Panc1 (cell line): Measurements from ENCODE around the gene PCCA. TPM values are rescaled to one million over a fixed set of nuclear protein-coding genes. Genes with fewer than 3 reads are reported as not detected.
A peak's percentile ranks its signal among the peaks of the same experiment; 100 is the strongest.

Experiments used
- ATAC-seq: fragments of 200-7000 bp; cut with Tn5 transposase; 2 replicates; pipeline ENCODE4 v1.9.1; 2020; ENCODE audit warnings: mild to moderate bottlenecking, moderate library complexity
- BruUV-seq: library from RNA; stranded (reverse); fragments of 400-500 nt; replicated peaks from 2 replicates; lab custom pipeline; 2021; lab: Mats Ljungman, UMichigan
- CTCF ChIA-PET: fragments of 300-600 bp; sonication (Branson Sonifier 250); formaldehyde crosslinking; loops from one replicate; lab custom pipeline; 2022; ENCODE audit warnings: antibody characterized with exemption; lab: Charles Lee
- POLR2A ChIA-PET: fragments of 300-600 bp; sonication (Branson Sonifier 250); formaldehyde crosslinking; loops from one replicate; lab custom pipeline; 2022; ENCODE audit warnings: antibody characterized with exemption; lab: Charles Lee
- DNase-seq: peaks from one replicate; pipeline ENCODE4 v3.0.0-alpha.2; 2010; ENCODE audit warnings: low read depth, low spot score
- H3K27ac ChIP-seq: 2 replicates; pipeline ENCODE4 v1.5.1; 2011; ENCODE audit warnings: mild to moderate bottlenecking, low read length, inconsistent platforms
- H3K27me3 ChIP-seq: fragments of 200-500 bp; sonication (Bioruptor generic); 2 replicates; pipeline ENCODE4 v1.6.0; 2014; ENCODE audit warnings: low read length, inconsistent platforms; ENCODE audit not compliant: control insufficient read depth, insufficient read depth
- H3K36me3 ChIP-seq: fragments of 200-500 bp; sonication (Bioruptor generic); 2 replicates; pipeline ENCODE4 v1.5.1; 2014; ENCODE audit warnings: inconsistent platforms, mild to moderate bottlenecking, low read length, moderate library complexity; ENCODE audit not compliant: control insufficient read depth, insufficient read depth
- H3K4me1 ChIP-seq: 2 replicates; pipeline ENCODE4 v1.5.1; 2011; ENCODE audit warnings: inconsistent platforms, mild to moderate bottlenecking, low read length, moderate library complexity; ENCODE audit not compliant: control insufficient read depth, insufficient read depth
- H3K4me3 ChIP-seq, 2 experiments: 2 replicates each; pipeline ENCODE4 v1.5.1; 2011 to 2012; ENCODE audit warnings: low read depth in 2 of 2, low read length in 2 of 2, mild to moderate bottlenecking in 2 of 2, inconsistent platforms in 1 of 2, moderate library complexity in 1 of 2
- H3K9me3 ChIP-seq: fragments of 200-500 bp; sonication (Bioruptor generic); 2 replicates; pipeline ENCODE4 v1.5.1; 2014; ENCODE audit warnings: low read depth, mild to moderate bottlenecking, inconsistent platforms, low read length, moderate library complexity; ENCODE audit not compliant: control insufficient read depth, insufficient read depth
- CTCF ChIP-seq: fragments of 450-650 bp; IDR thresholded peaks from 2 replicates; pipeline ENCODE4 v1.5.1; 2017; ENCODE audit warnings: mild to moderate bottlenecking
- POLR2AphosphoS5 ChIP-seq: IDR thresholded peaks from 2 replicates; pipeline ENCODE4 v1.6.1; 2012; ENCODE audit warnings: mild to moderate bottlenecking, low read depth, low read length, moderate library complexity
- REST ChIP-seq, 2 experiments: IDR thresholded peaks; 2 replicates each; pipeline ENCODE4 v1.6.1; 2011 to 2012; ENCODE audit warnings: low read depth in 2 of 2, control low read depth in 1 of 2, low read length in 1 of 2, mild to moderate bottlenecking in 1 of 2, moderate library complexity in 1 of 2; ENCODE audit not compliant: insufficient read depth in 1 of 2
- SIN3A ChIP-seq: IDR thresholded peaks from 2 replicates; pipeline ENCODE4 v1.6.1; 2012; ENCODE audit warnings: low read depth, mild to moderate bottlenecking, low read length, moderate library complexity, borderline replicate concordance; ENCODE audit not compliant: insufficient read depth
- TCF7L2 ChIP-seq: IDR thresholded peaks from 2 replicates; pipeline ENCODE4 v1.6.1; 2011; ENCODE audit warnings: mild to moderate bottlenecking, low read depth, low read length, inconsistent platforms
- in situ Hi-C: cut with HindIII; loops from 2 replicates; pipeline ENCODE4 v1.10.0; 2016; ENCODE audit warnings: low sequenced_read_pairs, low pct_unique_long_range_greater_than_20kb
- intact Hi-C: fragments of 100-400 bp; cut with micrococcal nuclease; formaldehyde crosslinking; loops from one replicate; pipeline ENCODE4 v1.10.0; 2022; ENCODE audit not compliant: unreplicated experiment
- total RNA-seq: library from RNA; stranded (reverse); gene quantifications from one replicate; pipeline ENCODE4 v1.2.1, GENCODE V29; 2021; ENCODE audit not compliant: unreplicated experiment

Gene PCCA
- total RNA-seq, 1 experiment from 2014 or later: 14.7 TPM

GRCh38 chr13:100399455-100399854, 310.6 kb downstream of the PCCA start:
- in situ Hi-C loops (no loop called here), intact Hi-C loops (no loop called here)
- no peaks in the 10 kb centered on the region for H3K9me3 ChIP-seq
- no peak for ATAC-seq
- TF ChIP-seq CTCF (no peak), REST (IDR thresholded peaks at IDR 0.05; ENCODE audit: insufficient read depth in 1 of 2, low read depth in 2 of 2, low read length in 1 of 2) (no peak), TCF7L2 (no peak), SIN3A (no peak), POLR2AphosphoS5 (no peak)
- no peaks in the 10 kb centered on the region for H3K36me3 ChIP-seq
- H3K4me1 ChIP-seq: peaks cover 37% of the 10 kb centered on the region
- H3K27me3 ChIP-seq: no peaks in the 10 kb centered on the region
- BruUV-seq: no TSS peak
- H3K4me3 ChIP-seq: no peak overlapping the region
- peak overlapping the region; percentile 56; the same call in 1 of the 2 replicates for H3K27ac ChIP-seq
- ChIA-PET CTCF (no interaction called here), POLR2A (no interaction called here)
- no peak for DNase-seq

GRCh38 chr13:100403675-100404074, 314.8 kb downstream of the PCCA start:
- no TSS peak for BruUV-seq
- CTCF ChIA-PET: no interaction called here
- H3K27ac ChIP-seq: no peak overlapping the region
- DNase-seq: no peak
- ATAC-seq: no peak
- intact Hi-C loops (no loop called here), in situ Hi-C loops (no loop called here)
- H3K4me3 ChIP-seq: no peak overlapping the region
- no peaks in the 10 kb centered on the region; the same call in 1 of the 2 replicates for H3K9me3 ChIP-seq
- H3K36me3 ChIP-seq: no peaks in the 10 kb centered on the region
- no peaks in the 10 kb centered on the region for H3K4me1 ChIP-seq
- POLR2A ChIA-PET: no interaction called here
- H3K27me3 ChIP-seq: no peaks in the 10 kb centered on the region
- TF ChIP-seq REST (IDR thresholded peaks at IDR 0.05; ENCODE audit: insufficient read depth in 1 of 2, low read depth in 2 of 2, low read length in 1 of 2) (no peak), SIN3A (no peak), CTCF (no peak)
